HG03378 (cell line): ENCODE results near the gene MYPN.

Experiments used
- ATAC-seq: cut with Tn5 transposase; IDR thresholded peaks from one replicate; pipeline ENCODE4 v1.9.1; 2021; ENCODE audit warnings: mild to moderate bottlenecking, moderate library complexity; ENCODE audit not compliant: unreplicated experiment

Gene MYPN

DNA sequence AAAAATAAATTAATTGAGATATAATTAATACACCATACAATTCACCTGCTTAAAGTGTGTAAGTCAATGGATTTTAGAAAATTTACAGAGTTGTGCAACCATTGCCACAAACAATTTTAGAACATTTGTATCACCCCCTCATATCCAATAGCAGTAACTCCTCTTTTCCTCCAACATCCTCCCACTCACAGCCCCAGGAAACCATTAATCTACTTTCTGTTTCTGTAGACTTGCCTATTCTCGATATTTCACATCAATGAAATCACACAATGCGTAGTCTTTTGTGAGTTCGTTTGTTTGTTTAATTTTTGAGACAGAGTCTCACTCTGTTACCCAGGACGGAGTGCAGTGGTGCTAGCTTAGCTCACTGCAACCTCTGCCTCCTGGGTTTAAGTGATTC, 20.5 kb upstream of the MYPN start:
- ATAC-seq, result no peak

DNA sequence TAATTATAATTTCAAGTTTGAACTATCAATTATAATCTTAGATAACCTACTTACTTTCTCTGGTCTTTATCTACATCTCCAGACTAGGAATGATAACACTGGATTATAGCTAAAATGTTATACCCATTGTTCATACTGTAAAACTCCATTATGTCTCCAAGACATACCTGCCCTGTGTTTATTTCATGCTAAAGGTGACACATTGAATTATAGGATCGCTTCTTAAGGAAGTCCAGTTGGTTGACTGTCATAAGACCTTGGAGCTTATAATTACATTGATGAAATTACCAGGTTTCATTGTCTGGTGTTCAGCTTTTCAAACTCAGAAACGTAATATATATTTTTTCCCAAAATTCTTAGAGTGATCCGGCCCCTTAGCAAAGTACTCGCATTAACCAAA, 18.7 kb upstream of the MYPN start:
- no peak for ATAC-seq

DNA sequence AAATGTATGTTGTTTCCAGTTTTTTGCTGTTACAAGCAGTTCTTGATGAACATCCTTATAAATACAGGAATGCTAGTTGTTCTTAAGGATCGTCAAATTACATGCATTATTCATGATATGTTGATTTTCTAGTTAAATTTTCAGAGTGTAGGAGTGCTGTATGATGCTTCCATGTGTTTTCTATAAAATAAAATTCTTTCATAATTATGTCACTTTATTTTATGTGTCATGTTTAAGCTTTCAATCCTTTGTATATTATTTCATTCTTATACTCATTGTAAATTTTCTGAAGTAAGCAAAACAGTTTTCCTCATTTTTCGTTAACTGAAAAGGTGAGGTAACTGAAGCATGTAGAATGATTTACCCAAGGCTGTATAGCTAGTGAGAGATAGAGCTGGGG, 16.8 kb upstream of the MYPN start:
- ATAC-seq, result no peak

DNA sequence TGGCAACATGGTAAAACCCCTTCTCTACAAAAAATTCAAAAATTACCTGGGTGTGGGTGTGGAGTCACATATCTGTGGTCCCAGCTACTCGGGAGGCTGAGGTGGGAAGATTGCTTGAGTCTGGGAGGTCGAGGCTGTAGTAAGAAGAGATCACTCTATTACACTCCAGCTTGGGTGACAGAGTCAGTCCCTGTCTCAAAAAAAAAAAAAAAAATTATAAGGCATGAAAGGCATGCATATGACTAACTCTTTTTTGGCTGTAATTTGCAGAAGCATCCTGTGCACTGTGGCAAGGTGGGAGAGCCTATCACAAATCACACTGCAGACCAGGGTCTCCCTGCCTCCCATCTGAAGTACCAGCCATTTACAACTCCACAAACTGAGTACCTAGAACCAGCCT, 14.1 kb upstream of the MYPN start:
- ATAC-seq, result no peak

DNA sequence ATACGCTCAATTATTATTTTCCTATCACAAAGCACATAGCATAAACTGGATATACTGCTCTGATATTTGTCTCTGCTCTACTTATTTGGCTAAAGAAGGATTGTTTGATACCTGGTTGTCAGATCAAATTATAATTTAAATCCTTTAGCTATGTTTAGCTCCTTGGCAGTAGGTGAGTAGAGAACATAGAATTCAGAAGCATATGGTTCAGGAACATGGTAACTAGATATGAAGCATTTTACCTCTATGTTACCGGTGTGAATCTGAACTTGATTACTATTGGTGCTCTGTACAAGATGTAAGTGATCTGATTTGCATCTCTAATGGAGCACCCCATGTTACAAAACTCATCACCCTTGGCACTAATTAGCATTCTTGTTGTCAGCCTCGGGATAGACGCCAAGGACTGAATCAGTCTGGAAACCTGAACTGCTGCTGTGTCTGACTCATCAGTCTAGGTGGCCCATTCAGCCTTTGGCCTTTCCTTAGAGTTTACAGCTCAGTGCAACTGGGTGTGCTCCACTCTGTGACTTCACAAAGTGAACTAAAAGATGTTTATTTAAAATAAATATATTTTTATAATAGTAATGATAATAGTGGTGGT, 12.3 kb upstream of the MYPN start:
- ATAC-seq, result no peak

DNA sequence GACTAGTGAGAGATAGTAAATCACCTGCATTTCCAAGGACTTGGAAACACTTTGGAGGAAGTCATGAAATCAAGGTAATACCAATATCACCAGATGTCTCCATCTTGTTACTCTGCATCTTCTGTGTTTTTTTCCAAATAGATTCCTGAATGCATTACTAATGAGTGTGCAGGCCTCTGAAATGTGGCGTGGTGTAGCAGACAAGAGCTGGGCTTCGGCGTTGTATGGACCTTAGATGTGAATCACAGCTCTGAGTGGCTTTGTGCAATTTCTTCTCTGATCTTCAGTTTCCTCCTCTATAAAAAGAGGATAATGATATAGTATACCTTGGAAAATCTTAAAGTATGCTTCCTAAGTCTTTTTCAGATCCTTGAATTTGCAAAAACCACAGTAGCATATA, 9.6 kb upstream of the MYPN start:
- no peak for ATAC-seq

DNA sequence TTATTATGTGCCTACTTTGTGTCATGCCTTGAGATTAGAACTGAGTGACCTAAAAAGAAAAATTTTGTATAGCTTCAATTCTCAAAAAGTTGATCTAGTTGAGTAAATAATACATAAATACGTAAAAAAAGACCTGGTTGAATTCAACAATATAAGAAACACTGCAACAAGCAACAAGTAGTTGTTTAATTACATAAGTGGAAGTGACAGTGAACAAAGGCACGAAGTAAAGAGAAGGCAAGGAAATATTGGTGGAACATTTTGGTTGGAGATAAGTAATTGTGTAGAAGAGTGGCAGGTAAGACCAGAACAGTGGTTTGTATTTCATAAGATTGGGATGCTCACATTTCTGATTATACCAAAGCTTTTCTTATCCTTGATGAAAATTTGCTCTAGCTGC, 8.2 kb upstream of the MYPN start:
- ATAC-seq, result no peak

DNA sequence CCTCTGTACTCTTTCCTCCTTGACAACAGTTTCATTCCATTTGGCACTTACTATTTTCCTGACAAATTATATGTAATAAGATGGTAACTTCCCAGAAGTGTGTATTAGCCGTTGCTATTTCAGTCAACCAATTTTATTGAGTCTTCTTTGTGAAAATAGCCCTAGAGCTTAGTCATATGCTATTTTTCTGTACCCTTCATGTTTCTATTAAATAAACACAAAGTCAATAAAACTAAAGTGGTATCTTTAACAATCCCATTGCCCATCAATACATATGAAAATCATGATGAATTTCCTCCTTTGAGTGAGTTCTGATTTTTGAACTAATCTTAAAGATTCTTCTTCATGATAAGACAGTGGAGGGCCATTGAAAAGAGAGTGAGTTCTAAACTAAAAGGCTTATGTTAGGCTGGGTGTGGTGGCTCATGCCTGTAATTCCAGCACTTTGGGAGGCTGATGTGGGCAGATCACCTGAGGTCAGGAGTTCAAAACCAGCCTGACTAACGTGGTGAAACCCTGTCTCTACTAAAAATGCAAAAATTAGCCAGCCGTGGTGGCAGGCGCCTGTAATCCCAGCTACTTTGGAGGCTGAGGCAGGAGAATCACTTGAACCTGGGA, 5.9 kb upstream of the MYPN start:
- no peak for ATAC-seq

DNA sequence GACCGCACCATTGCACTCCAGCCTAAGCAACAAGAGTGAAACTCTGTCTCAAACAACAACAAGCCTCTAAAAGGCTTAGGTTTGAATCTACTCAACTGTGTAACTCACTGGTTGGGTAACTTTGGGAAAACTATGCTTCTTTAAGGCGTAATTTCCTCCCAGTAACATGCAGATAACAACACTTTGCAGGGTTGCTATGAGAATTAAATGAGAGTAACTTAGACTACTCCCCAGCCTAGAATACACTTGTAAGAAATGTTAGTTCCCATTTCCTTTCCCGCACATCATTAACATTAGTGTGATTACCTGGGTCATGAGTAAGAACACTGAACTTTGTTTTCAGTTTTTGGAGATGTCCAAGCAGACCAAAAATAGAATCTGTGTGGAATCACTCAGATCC, 5.4 kb upstream of the MYPN start:
- ATAC-seq, result no peak

DNA sequence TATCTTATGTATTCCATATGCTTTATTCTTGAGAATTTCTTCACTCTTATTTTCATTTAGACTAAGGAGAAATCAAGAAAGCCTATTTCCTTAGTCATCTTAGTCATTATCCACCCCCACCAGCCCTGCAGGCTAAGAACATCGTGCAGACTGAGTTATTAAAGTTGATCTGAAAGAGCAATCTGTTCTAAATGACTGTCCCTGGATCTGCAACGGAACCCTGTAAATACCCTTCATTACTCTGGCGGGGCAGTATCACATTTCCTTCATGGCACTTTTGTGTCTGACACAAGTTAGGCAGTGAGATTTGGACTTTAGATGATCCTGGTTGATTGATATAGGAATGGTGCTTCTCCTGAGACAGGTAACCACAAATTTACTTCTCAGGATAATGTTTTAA, 3.5 kb upstream of the MYPN start:
- ATAC-seq, result no peak

DNA sequence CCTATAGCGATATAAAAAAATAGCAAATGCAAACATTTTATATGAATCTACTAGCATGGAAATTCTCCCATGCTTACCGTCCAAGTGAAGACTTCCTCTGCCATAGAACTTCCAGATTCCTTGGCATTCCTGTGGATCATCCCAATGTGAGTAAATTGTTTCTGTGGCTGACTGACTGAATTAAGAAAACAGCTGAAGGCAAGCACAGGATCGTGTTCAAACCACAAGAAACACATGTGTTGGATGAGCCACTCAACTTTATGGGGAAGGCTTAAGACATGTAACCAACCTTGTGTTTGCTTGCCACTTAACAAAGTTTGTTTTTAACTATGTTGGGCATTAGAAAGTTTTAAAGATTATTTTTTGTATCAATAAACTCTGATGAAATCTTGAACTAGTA, 2.6 kb upstream of the MYPN start:
- ATAC-seq, result no peak

DNA sequence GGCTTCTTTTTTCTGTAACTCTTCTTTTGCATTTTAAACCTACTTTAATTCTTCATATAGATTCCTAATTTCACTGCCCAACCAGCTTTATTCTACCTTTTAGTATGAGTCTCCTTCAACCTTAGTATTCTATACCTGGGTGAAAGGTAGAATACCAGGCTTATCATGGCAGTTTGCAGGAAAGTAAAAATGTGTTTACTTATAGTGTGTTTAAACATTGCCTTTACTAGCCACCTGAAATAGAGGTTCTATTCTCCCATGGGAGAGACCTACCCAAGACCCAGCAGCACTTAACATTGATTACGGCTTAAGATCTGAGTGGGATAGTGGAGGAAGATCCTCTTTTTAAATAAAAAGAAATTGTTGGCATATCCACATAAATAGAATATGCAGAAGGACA, 1.6 kb upstream of the MYPN start:
- no peak for ATAC-seq

DNA sequence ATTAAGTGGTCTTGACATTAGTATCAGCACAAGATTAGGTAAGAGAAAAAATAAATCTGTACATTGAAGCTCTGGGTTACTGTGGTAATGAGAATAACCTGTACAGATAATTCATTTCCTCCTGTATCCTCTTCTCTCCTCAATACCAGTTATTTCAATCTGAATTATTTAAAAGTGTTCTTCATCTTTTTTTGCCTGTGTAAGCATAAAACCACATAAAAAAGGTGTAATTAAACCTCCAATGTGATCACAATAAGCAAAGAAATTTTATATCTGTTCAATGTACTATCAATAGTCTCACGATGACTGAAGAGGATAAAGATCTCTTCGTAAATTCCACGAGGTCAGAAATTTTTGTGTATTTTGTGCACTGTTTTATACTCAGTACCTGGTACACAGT, 1.2 kb upstream of the MYPN start:
- no peak for ATAC-seq

DNA sequence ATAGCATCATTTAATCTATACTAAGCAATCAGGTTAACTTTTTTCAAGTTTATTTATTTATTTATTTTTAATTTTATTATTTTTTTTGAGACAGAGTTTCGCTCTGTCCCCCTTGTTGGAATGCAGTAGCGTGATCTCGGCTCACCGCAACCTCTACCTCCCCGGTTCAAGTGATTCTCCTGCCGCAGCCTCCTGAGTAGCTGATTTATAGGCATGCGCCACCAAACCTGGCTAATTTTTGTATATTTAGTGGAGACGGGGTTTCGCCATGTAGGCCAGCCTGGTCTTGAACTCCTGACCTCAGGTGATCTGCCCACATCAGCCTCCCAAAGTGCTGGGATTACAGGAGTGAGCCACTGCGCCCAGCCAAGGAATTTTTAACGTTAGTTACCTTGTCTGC, 635 bp upstream of the MYPN start:
- no peak for ATAC-seq

DNA sequence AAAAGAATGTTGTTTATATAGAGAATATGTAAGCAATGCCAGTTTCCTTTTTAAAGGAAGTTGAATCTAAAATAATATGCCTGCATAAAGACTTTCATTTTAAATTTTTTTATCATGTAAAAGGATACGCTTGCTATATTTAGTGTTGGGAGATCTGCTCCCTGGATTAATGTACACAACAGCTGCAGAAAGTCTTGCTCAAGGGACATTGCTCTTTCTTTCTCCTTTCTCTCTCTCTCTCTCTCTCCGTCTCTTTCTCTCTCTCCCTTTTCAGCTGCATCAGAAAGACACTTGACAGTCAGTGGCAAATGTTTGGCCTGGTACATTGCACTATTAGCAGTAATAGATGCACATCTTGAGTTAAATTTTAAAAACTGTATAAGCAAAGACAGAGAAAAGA, 739 bp downstream of the MYPN start:
- ATAC-seq, result no peak

DNA sequence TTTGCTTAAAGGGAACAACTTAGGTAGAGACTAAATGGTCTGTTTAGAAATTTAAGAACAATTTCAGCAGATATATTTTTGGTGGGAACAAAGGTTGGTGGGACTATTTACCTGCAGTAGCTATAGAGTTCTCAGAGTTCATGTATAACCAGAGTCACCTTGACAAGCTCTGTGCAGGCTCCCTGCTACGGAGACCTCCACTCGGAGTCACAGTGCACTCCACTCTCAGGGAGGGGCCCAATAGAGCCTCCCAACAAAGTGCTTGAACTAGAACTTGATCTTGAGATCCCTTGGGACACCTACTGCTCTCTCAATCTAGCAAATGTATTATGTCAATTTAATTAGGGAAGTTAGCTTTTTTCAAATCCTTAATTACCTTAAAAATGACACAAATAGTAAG, 2.3 kb downstream of the MYPN start:
- no peak for ATAC-seq

DNA sequence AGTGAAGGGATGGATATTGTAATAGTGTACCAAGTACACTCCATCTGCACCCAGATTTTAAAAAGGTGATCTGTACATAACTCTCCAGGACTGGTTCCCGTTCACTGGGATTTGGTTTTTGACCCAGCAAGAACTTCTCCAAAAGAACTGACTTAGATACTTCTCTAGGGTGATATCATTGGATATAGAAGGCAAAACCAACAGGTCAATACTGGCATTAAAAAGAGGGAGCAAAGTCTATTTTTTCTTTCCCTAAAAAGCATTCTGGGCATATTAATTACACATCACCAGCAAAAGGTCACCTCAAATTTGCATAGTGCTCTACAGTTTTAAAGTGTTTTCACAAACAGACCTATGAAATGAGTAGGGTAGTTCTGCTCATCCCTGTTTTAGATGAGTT, 3.5 kb downstream of the MYPN start:
- ATAC-seq, result no peak

DNA sequence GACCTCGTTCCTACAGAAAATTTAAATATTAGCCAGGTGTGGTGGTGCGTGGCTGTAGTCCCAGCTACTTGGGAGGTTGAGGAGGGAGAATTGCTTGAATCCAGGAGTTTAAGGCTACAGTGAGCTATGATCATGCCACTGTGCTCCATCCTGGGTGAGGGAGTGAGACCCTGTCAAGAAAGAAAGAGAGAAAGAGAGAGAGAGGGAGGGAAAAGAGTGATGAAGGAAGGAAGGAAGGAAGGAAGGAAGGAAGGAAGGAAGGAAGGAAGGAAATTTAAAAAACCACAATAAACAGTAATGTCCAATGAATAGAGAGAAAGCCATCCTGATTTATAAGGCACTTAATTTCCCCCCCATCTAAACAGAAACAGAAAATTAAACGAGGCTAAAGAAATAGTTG, 9.4 kb downstream of the MYPN start:
- ATAC-seq, result no peak

DNA sequence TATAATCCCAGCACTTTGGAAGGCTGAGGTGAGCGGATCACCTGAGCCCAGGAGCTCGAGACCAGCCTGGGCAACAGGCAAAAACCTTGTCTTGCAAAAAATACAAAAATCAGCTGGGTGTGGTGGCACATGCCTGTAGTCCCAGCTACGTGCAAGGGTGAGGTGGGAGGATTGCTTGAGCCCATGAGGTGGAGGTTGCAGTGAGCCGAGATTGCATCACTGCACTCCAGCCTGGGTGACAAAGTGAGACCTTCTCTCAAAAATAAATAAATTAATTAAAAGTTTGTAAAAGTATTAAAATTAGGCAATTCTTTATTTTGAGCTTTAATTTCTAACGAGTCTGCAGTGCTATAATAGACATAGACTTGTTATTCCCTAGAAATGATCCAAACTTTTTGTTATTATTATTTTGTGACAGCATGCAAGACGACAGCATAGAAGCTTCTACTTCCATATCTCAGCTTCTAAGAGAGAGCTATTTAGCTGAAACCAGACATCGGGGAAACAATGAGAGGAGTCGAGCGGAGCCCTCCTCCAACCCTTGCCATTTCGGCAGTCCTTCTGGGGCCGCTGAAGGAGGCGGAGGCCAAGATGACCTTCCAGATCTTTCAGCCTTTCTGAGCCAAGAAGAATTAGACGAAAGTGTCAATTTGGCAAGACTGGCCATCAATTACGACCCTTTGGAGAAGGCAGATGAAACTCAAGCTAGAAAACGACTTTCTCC, 11.9 kb downstream of the MYPN start:
- no peak for ATAC-seq

DNA sequence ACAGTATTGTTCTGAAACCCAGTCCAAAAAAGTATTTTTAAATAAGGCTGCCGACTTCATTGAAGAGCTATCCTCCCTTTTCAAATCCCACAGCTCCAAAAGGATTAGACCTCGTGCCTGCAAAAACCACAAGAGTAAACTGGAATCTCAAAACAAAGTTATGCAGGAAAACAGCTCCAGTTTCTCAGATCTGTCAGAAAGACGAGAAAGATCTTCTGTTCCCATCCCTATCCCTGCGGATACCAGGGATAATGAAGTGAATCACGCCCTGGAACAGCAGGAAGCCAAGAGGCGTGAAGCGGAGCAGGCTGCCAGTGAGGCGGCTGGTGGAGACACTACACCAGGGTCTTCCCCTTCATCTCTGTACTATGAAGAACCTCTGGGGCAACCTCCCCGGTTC, 12.6 kb downstream of the MYPN start:
- ATAC-seq, result no peak

DNA sequence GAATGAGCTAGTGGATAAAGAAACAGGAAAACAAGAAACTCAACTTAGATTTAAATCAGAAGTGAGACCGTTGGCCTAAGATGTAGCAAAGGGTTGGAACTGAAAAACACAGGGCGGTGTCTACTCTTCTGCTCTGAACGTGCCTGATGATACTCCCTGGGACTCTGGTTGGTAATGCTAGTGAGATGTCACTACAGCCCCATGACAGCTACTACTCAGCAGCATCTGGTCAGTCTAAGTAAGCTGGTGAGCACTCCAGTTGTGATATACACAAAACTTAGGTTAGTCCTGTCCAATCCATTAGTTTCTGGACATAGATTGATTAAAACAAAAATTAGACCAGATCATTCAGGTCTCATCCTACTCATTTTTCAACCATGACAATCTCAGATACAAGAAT, 15.4 kb downstream of the MYPN start:
- ATAC-seq, result no peak

DNA sequence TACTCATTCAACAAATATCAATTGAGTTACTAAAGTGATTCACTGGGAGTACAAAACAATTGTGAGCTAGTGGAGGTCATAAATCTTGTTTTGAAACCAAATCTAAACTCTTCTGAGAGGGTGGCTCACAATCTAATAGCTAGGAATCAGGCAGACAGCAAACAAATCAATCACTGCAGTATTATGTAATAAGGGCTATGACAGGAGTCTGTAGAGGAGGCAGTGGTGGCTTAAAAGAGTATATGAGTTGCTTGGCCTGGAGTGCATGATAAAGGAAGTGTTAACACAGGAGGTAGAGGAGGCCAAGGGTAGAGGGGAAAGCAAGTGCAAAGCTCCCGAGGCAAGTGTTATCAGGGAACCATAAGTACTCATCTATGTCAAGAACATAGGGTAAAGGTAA, 16.5 kb downstream of the MYPN start:
- no peak for ATAC-seq

DNA sequence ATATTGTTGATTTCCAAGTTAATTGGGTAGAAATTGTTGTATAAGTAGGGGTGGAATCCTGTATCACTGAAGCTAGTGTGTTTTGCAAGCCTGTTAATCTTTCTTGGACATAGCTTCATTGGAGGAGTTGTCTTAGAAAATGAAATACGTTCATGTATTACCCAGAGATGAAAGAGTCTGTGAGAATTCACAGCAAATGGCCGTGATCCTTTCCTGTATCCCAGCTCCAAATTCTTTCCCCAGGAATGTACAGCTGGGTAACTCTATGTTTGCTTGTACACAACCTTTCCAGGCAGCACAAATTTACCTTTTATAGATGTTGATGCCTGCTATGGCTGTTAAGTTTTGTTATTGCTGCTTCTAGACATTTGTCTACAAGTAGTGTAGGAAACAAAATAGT, 18.7 kb downstream of the MYPN start:
- ATAC-seq, result no peak
